Activated CD4-positive, alpha-beta T cell treated with anti-CD3 and anti-CD28 coated beads for 24 hours (primary cell): Measurements from ENCODE around the gene LRRC34.

Experiments used
- DNase-seq, 2 donors: peaks; one replicate each; pipeline ENCODE4 v3.0.0-alpha.2; 2020; ENCODE audit warnings: low read depth in 2 of 2

LRRC34 gene

GRCh38 chr3:169769287-169770181 lies 43.2 kb downstream of the LRRC34 start, which contains the start of gene ACTRT3:
ACTRT3 (minus strand) TSS chr3:169769561; CDS start chr3:169769520, 41 bp downstream.
- DNase-seq = peak; percentile 41 to 46

GRCh38 chr3:169764882-169765612 lies 47.7 kb downstream of the LRRC34 start, which contains the start of gene TERC:
TERC (minus strand) TSS chr3:169765060.
- peak; percentile 81 for DNase-seq

GRCh38 chr3:169764312-169764881 lies 48.3 kb downstream of the LRRC34 start:
- DNase-seq = peak; percentile 41 to 46

- no peak for DNase-seq
Observed at GRCh38 chr3:169760479-169760878, 52.2 kb downstream of the LRRC34 start.

GRCh38 chr3:169759256-169759655 lies 53.4 kb downstream of the LRRC34 start:
- no peak for DNase-seq

GRCh38 chr3:169758359-169758994 lies 54.2 kb downstream of the LRRC34 start:
- no peak for DNase-seq

GRCh38 chr3:169755488-169755887 lies 57.2 kb downstream of the LRRC34 start:
- DNase-seq = no peak

GRCh38 chr3:169754711-169755110 lies 58.0 kb downstream of the LRRC34 start:
- no peak for DNase-seq

- DNase-seq = no peak
Observed at GRCh38 chr3:169751875-169752274, 60.8 kb downstream of the LRRC34 start.

- no peak for DNase-seq
Observed at GRCh38 chr3:169750665-169751064, 62.0 kb downstream of the LRRC34 start.

GRCh38 chr3:169748670-169749069 lies 64.0 kb downstream of the LRRC34 start:
- DNase-seq = no peak

- DNase-seq = no peak
Observed at GRCh38 chr3:169746924-169747323, 65.8 kb downstream of the LRRC34 start.

GRCh38 chr3:169744366-169745054 lies 68.2 kb downstream of the LRRC34 start:
- DNase-seq = no peak
